Progenitor cell of endocrine pancreas (in vitro differentiated cells): ENCODE measurements around the gene NUDT8. TPM values are rescaled to one million over a fixed set of nuclear protein-coding genes. Genes with fewer than 3 reads are reported as not detected.

Experiments used
- DNase-seq: peaks from one replicate; pipeline ENCODE4 v3.0.0; 2021; ENCODE audit warnings: low spot score; ENCODE audit not compliant: unreplicated experiment
- H3K27ac Mint-ChIP-seq: 2 replicates; pipeline ENCODE4 v1.8.0; 2021; ENCODE audit warnings: mild to moderate bottlenecking, moderate library complexity, mixed read lengths
- H3K27me3 Mint-ChIP-seq: 2 replicates; pipeline ENCODE4 v1.8.0; 2021; ENCODE audit warnings: mixed read lengths
- H3K36me3 Mint-ChIP-seq: 2 replicates; pipeline ENCODE4 v1.8.0; 2022; ENCODE audit warnings: mixed read lengths; ENCODE audit not compliant: insufficient read depth
- H3K4me1 Mint-ChIP-seq: 2 replicates; pipeline ENCODE4 v1.8.0; 2021; ENCODE audit warnings: low read depth, mixed read lengths
- H3K4me3 Mint-ChIP-seq: 2 replicates; pipeline ENCODE4 v1.8.0; 2021; ENCODE audit warnings: low read depth, mild to moderate bottlenecking, moderate library complexity, mixed read lengths
- H3K9me3 Mint-ChIP-seq: 2 replicates; pipeline ENCODE4 v1.8.0; 2021; ENCODE audit warnings: low read depth, mixed read lengths
- CTCF ChIP-seq: fragments of 200-600 bp; sonication (generic); IDR thresholded peaks from one replicate; pipeline ENCODE4 v1.5.0; 2021; ENCODE audit warnings: antibody characterized with exemption, mild to moderate bottlenecking; ENCODE audit not compliant: unreplicated experiment
- long read RNA-seq: library from polyadenylated mRNA; unstranded; transcript quantifications from one replicate; pipeline ENCODE4 v2.0.0, GENCODE V29; 2020
- total RNA-seq: library from RNA; stranded (reverse); gene quantifications from 2 replicates; pipeline ENCODE4 v1.2.1, GENCODE V29; 2021

NUDT8 gene
- 5.1 and 6.3 TPM in 2 replicates for total RNA-seq
- long read RNA-seq, result 0 reads

- Mint-ChIP-seq H3K27me3 (no peaks in the 10 kb centered on the region), H3K4me1 (peaks cover 7% of the 10 kb centered on the region), H3K27ac (peak within 1 kb of the TSS; percentile 96), H3K4me3 (peak within 1 kb of the TSS; percentile 78), H3K9me3 (peaks cover 6% of the 10 kb centered on the region), H3K36me3 (peaks cover 4% of the 10 kb centered on the region)
- peak; percentile 90 for TF ChIP-seq CTCF
- DNase-seq, result peak; percentile 68
Measured at GRCh38 chr11:67629386-67630227, at the start of gene NUDT8. Gene NUDT8, minus strand, starts transcription at chr11:67629937. Its CDS starts 26 bp downstream, at chr11:67629911.

GRCh38 chr11:67675058-67675747 lies 45.5 kb upstream of the NUDT8 start:
- H3K27me3 Mint-ChIP-seq, result peaks cover 3% of the 10 kb centered on the region
- DNase-seq, result no peak
- H3K4me3 Mint-ChIP-seq, result no peak overlapping the region
- H3K27ac Mint-ChIP-seq, result peak overlapping the region; percentile 88
- H3K4me1 Mint-ChIP-seq, result peaks cover 16% of the 10 kb centered on the region
- TF ChIP-seq CTCF, result no peak
- H3K36me3 Mint-ChIP-seq, result no peaks in the 10 kb centered on the region
- peaks cover 6% of the 10 kb centered on the region for H3K9me3 Mint-ChIP-seq

GRCh38 chr11:67674442-67674871 lies 44.7 kb upstream of the NUDT8 start, which contains the start of gene ALDH3B2:
Gene ALDH3B2, minus strand, starts transcription at chr11:67674623. Its CDS starts 7,688 bp downstream, at chr11:67666935.
- Mint-ChIP-seq H3K4me3 (peak within 1 kb of the TSS; percentile 19), H3K36me3 (no peaks in the 10 kb centered on the region), H3K27me3 (peaks cover 3% of the 10 kb centered on the region), H3K9me3 (peaks cover 6% of the 10 kb centered on the region), H3K27ac (peak within 1 kb of the TSS; percentile 88), H3K4me1 (peaks cover 16% of the 10 kb centered on the region)
- DNase-seq, result no peak
- TF ChIP-seq CTCF, result no peak

GRCh38 chr11:67673902-67674301 lies 44.2 kb upstream of the NUDT8 start:
- Mint-ChIP-seq H3K4me1 (peaks cover 16% of the 10 kb centered on the region), H3K27me3 (peaks cover 3% of the 10 kb centered on the region), H3K27ac (peak overlapping the region; percentile 76), H3K4me3 (no peak overlapping the region), H3K36me3 (no peaks in the 10 kb centered on the region), H3K9me3 (peaks cover 6% of the 10 kb centered on the region)
- DNase-seq, result no peak
- TF ChIP-seq CTCF, result no peak

GRCh38 chr11:67673358-67673757 lies 43.6 kb upstream of the NUDT8 start:
- H3K9me3 Mint-ChIP-seq, result peaks cover 6% of the 10 kb centered on the region
- DNase-seq, result no peak
- H3K4me1 Mint-ChIP-seq, result peaks cover 16% of the 10 kb centered on the region
- H3K4me3 Mint-ChIP-seq, result no peak overlapping the region
- no peaks in the 10 kb centered on the region for H3K36me3 Mint-ChIP-seq
- H3K27ac Mint-ChIP-seq, result peak overlapping the region; percentile 38
- H3K27me3 Mint-ChIP-seq, result peaks cover 3% of the 10 kb centered on the region
- TF ChIP-seq CTCF, result no peak
